Left forelimb (tissue), 1 donor: ENCODE data around the gene GFOD1.
"Not testable (repeated sequence)": the region's sequence is repeated elsewhere in the genome, so short reads cannot be mapped to it uniquely, and the experiment has no call there.

ENCODE experiments used
- DNase-seq: peaks from one replicate; pipeline ENCODE4 v3.0.0-alpha.2; 2018; ENCODE audit warnings: low spot score

Gene GFOD1

GRCh38 chr6:13511913-13512717, 24.7 kb upstream of the GFOD1 start:
- DNase-seq: no peak

GRCh38 chr6:13511141-13511571, 23.8 kb upstream of the GFOD1 start:
- not testable (repeated sequence) for DNase-seq

- DNase-seq: not testable (repeated sequence)
Measured at GRCh38 chr6:13510433-13510832, 23.0 kb upstream of the GFOD1 start.

GRCh38 chr6:13508711-13509705, 21.6 kb upstream of the GFOD1 start:
- DNase-seq: no peak

- DNase-seq: no peak
Measured at GRCh38 chr6:13507306-13507860, 20.0 kb upstream of the GFOD1 start.

- no peak for DNase-seq
Measured at GRCh38 chr6:13505345-13505734, 17.9 kb upstream of the GFOD1 start.

- no peak for DNase-seq
Measured at GRCh38 chr6:13504611-13505344, 17.4 kb upstream of the GFOD1 start.

GRCh38 chr6:13500915-13501314, 13.5 kb upstream of the GFOD1 start:
- DNase-seq: no peak

GRCh38 chr6:13500264-13500663, 12.9 kb upstream of the GFOD1 start:
- no peak for DNase-seq

GRCh38 chr6:13496513-13497190, 9.3 kb upstream of the GFOD1 start:
- DNase-seq: no peak

GRCh38 chr6:13495818-13496217, 8.4 kb upstream of the GFOD1 start:
- DNase-seq: no peak

GRCh38 chr6:13495112-13495776, 7.8 kb upstream of the GFOD1 start:
- no peak for DNase-seq

- no peak for DNase-seq
Measured at GRCh38 chr6:13494137-13494536, 6.7 kb upstream of the GFOD1 start.

GRCh38 chr6:13493147-13493546, 5.7 kb upstream of the GFOD1 start:
- DNase-seq: no peak

GRCh38 chr6:13492357-13492756, 5.0 kb upstream of the GFOD1 start:
- DNase-seq: no peak

- DNase-seq: no peak
Measured at GRCh38 chr6:13491538-13491937, 4.1 kb upstream of the GFOD1 start.

GRCh38 chr6:13490402-13490801, 3.0 kb upstream of the GFOD1 start:
- DNase-seq: no peak

- no peak for DNase-seq
Measured at GRCh38 chr6:13488896-13489237, 1.5 kb upstream of the GFOD1 start.

- DNase-seq: peak; percentile 75
Measured at GRCh38 chr6:13488015-13488895, 855 bp upstream of the GFOD1 start.

- peak; percentile 76 for DNase-seq
Measured at GRCh38 chr6:13486679-13487121, 700 bp downstream of the GFOD1 start.
